CD4-positive, alpha-beta T cell treated with Interleukin-4 for 4 hours (primary cell): ENCODE results near the gene RBMS1.
A peak's percentile ranks its signal among the peaks of the same experiment; 100 is the strongest.

Experiments
- DNase-seq: peaks from one replicate; pipeline ENCODE4 v3.0.0-alpha.2; 2020

The RBMS1 gene

DNA sequence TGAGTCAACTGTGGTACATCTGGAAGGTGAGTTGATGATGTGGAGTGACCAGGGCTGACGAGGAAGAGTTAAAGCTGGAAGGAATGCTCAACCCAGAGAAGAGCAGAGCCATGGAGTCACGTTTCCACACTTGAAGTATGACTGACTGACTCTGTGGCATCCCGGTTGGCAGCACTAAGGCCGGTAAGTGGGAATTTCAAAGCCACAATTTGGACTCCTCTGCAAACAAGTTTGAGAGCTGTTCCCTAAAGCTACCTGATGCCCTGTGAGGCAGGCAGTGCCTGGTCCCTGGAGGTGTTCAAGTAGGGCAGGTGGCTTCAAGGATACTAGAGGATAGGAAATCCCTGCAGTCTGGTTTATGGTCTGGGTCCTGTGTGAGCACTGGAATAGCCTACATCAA is 224.2 kb downstream of the RBMS1 start:
- DNase-seq: no peak

DNA sequence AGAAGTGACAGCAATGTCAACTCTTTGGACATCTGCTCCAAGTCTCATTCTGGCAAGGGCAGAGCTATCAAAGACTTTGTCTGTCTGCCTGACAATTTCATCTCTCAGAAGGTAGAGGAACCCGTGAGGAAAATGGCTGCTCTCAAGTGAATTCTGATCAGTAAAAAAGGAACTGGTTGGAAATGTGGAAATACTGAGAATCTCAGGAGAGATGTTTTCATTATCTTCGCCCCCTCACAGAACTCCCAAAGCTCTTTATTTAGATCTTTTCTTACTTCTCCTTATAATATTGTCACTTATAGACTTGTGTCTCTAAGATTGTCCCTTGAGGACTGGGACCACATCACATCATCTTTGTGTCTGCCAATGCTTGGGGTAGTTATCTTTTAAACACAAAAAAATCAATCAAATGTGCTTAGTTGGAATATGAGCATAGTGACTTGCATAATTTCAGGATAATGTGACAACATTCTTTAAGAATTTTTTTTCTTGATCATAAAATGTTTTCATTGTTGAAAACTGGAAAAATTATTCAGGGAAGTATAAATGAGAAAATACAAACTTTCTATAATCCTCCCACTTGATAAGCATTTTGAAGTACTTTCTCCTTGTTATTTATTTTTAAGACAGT is 225.3 kb downstream of the RBMS1 start:
- DNase-seq: no peak

DNA sequence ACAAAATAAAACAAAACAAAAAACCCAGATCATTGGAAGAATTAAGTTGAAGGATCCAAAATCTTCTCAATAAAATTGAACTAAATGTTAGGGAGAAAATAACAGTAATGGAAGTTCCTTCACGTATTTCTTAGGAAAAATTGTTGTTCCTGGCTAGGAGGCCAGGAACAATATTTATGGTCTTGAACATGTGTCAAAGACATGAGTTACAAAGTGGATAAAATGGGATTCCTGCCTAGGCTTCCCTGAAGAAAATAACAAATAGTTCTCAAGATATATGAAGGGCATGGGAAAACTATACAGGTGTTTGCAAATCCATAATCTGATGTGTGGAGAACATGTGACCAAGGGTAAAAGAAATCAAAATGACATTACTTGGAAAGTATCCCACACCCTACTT is 225.9 kb downstream of the RBMS1 start:
- DNase-seq: no peak

- no peak for DNase-seq
These were observed 226.6 kb downstream of the RBMS1 start for GRCh38 chr2:160267022-160267421.

- DNase-seq: peak; percentile 18
These were observed 227.5 kb downstream of the RBMS1 start for GRCh38 chr2:160266037-160266551.

DNA sequence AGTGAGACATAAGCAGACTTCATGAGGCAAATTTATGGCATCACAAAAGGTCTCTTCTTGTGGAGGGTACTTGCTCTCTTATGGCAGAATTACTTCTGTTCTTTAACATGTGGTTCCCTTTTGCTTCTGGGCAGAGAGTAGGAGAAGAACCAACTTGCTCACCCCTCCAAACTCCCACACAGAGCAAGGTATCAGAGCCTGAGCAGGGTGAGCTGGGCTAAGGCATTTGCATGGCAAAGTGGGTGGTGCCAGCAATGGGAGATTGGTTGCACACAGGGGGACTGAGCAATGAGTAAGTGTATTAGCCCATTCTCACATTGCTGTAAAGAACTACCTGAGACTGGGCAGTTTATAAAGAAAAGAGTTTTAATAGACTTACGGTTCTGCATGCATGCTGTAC is 229.3 kb downstream of the RBMS1 start:
- DNase-seq: no peak

GRCh38 chr2:160261732-160262131 is 231.9 kb downstream of the RBMS1 start:
- no peak for DNase-seq

DNA sequence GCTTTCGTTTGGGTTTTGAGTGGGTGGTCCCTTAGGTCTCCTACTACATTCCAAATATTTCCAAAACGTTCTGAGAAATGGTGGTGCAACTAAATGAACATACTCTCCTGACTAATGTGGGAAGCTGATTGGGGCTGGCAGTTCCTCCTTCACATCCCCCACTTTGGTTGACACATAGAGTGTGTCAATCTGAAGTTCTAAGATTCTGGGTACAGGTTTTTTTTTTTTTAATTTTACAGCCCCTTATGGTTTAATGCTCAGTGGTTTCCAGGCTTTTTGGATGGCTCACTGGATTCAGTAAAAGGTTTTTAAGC is 235.2 kb downstream of the RBMS1 start:
- no peak for DNase-seq

GRCh38 chr2:160257743-160258491 is 235.7 kb downstream of the RBMS1 start:
- no peak for DNase-seq

DNA sequence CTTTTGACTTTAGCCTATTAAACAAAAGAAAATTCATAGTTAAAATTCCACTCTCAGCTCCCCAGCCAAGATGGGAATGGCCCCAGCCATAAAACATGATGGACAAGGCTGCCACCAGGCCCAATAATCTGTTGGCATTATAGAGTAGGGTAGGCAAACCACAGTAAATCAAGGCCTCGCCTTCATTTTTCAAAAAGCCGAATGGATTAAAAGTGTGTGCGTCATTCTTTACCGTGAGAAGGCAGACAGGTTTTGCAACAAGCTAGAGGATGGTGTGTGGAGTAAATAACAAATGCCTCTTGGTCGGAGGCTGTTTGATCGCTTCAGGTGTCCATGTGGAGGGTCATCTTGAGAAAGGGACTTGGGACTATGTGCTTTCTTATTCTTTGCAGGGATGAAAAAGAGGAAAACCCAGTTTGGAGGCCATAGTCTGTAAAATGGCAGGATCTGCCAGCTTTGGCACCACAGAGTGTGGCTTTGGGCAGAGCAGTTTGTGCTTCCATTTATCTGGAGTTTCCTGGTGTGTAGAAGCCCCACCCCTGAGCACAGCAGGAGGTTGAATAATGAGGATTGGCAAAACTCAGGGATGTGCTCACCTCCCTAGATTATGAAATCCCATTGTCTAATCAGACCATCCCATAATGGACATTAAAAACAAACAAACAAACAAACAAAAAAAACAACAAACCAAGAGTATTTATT is 236.4 kb downstream of the RBMS1 start:
- no peak for DNase-seq

GRCh38 chr2:160256507-160256906 is 237.1 kb downstream of the RBMS1 start:
- DNase-seq: no peak

DNA sequence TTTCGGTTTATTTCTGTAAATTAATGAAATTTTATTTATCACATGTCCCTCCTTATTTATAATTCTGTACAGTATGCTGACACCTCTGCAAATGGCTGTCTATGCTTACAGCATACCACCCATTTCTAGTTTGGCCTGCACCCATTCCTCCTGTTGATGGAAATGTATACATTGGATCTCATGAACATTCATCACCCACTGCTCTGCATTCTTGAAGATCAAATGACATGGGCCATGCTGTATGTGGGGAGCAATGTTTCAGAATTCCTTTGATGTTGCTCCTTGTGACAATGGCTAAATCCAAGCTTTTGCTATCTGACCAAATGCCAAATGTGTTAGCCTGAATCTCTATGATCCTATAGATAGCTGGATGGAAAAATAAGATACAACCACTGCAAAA is 238.2 kb downstream of the RBMS1 start:
- DNase-seq: no peak

DNA sequence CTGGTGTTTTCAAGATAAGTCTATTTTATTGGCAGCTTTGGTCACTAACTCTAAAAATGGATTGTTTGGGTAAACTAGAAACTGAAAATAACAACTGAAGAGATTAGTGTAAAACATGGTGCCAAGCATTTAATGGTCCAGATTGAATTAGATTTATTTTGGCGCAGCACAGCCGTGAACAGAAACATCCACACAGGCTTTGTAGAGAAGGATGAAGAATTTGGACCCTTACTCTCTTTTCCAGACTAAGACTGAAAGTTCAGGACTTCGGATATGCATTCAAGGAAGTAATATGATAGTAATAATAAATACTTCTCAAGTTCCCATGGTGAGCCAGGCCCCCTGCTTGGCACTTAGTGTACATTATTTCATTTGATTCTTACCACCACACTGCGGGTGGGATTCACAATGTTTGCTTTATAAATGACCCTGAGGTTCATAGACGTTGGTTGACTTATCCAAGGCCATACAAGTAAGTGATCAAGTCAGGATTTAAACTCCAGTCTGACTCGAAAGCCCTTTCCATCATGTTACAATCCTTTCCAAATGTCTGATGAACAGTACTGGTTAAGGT is 239.3 kb downstream of the RBMS1 start:
- DNase-seq: no peak

DNA sequence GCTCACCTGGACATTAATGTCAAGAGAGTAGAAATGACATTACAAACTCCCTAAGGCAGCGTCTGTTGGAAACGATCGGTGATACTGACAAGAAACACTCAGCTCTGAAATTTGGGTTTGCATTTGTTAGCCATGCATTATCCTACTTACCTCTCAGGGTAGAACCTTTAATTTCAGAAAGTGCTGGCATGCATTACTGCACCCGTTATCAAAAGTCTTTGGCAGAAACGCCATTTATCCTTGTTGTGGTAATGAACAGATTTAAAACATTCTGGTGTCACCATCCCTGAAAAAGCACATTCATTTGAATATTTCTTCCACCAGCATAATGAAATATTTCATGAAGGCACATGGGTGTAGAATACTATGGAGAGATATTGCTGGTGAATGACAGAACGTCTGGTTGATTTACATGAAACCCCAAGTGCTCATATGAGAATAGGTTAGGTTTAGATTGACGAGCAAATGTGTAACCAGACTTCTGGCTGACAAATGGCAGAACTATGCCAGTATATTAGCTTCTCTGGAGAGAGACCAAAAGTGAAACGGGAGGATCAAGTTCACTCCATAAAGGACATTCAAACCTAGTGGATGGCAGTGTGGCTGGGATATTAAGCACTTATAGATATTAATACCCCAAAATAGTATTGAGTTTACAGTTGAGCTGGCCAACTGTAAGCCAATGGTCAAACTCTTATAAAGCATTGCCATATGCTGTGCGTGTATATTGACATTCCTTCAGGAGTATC is 240.0 kb downstream of the RBMS1 start:
- DNase-seq: no peak

- no peak for DNase-seq
These were observed 240.7 kb downstream of the RBMS1 start for GRCh38 chr2:160252900-160253299.

DNA sequence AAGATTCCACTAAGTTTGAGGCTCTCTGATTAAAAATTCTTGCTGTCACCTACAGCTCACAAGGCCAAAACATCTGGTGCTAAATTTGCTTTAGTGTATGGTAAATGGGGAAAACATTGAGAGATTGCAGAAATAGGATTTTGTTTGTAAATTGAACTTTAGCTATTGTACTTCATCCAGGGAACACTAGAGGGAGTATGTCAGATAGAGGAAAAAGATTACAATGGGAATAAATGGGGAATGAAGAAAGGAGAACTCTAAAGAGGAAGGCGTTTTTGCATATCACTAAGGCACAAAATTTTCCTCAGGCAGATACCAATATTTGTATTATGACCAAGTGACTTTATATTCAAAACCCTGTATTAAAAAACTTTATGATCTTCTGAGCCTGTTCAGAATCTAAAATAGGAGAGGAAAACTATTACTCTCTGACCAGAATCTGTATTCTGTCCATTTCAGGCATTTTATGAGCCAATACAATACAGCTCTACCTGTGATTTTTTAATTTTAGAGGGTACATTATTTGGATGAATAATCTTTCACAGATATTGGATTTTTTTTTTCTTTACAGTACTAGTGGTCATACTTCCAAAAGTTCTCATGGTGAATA is 241.2 kb downstream of the RBMS1 start:
- peak; percentile 33 for DNase-seq

GRCh38 chr2:160251569-160251968 is 242.0 kb downstream of the RBMS1 start:
- no peak for DNase-seq

DNA sequence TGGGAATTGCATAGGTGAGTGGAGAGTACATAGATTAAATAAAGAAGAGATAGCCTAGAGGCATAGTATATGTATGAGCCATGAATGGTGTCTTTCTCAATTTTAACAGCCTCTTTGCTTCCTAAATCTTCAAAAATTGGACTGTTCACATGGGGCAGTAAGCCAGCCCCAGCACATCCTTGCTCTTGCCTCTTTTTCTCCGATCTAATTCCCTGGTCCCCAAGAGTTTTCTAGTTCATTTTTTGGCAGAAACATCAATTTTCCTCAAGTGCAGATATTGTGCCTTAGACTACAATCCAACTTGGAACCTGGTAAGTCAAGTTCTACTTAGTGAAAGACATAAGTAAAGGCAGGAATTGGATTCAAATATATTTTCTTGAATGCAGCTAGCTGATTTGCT is 243.7 kb downstream of the RBMS1 start:
- DNase-seq: no peak

DNA sequence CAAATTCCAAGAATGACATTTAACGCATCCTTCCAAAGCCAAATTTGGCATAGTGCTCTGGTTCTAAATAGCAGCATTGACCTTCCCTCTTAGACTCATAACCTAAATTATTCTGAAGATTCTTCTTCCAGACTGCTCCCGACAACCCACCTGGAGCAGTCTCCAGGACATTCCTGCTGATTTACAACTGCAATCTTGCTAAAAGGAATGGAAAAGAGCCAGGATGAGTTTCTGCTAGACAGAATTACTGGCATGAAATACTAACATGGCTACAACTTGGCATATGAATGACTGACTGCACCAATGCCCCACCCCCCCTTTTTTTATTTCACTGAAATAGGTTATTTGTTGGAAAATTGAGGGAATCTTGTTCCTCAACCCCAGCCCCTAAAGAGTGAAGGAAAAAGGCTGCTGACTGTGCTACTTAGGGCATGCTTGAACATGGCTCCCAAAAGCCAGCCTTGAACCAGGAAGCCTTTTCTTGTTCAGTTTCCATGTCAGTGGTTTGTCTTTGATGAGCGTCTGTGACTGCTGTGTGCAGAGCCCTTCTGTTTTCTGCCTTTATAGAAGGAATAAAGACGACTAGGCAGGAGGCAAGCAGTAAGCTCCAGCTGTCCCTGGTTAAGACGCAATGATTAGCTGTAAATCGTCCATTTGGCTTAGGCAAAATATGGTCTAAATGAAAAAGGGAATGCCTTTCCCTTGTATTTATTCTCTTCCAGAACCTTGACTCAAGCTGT is 246.1 kb downstream of the RBMS1 start:
- DNase-seq: no peak

DNA sequence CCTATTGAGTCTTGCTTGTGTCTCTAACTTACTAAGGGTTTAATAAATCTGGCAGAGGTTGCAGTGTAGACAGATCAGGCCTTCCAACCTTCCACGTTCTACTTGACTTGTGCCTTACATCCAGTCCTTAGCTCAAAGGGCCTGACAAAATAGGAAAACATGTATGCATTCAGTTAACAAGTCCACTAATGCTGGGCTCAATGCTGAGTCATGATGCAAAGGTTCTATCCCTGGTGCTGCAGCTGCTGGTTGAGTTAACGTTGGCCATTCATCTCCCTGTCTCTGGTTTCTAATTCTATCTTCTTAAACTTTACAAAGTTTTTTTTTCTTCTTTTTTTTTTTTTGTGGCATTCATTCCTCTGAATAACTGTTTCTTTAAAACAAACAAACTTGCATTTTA is 247.3 kb downstream of the RBMS1 start:
- no peak for DNase-seq

GRCh38 chr2:160245614-160246155 is 247.9 kb downstream of the RBMS1 start:
- no peak for DNase-seq
